Fibroblast of peridontal ligament (primary cell): ENCODE data around the gene DAPK1.

Experiments used
- DNase-seq: peaks from one replicate; pipeline ENCODE4 v3.0.0-alpha.2; 2010; ENCODE audit errors: extremely low read depth

Gene DAPK1

GRCh38 chr9:87685441-87685840 lies 187.8 kb downstream of the DAPK1 start:
- DNase-seq: no peak

DNA sequence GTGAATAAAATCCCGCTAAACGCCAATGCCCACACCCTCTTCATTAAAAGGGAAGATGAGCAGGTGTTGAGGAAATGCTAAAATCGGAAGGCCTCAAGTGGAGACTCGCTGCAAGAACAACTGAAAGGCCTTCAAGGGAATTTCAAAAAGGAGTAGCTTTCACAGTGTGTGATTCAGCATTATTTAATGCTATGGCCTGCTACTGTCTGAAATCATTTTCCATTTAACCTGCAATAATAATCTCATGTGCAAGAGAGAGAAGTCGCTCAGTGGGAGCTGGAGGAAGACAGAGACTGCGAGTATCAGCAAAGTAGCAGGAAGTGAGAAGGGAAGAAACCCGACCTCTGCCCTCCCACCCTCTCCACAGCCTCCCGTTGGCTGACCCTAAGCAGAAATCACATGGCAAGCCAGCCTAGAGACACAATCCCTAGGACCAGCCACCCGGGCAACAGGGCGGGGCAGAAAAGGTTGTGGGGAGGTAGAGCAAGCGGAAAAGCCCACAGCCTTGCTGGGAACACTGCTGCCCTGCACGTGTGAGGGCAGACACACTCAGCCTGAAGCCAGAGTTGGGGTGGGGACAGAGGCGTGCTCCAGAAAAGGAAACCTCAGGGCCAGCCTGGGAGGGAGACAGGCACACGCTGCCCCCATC lies 188.3 kb downstream of the DAPK1 start:
- DNase-seq: peak; percentile 30

- DNase-seq: no peak
Measured at GRCh38 chr9:87686520-87687090, 188.9 kb downstream of the DAPK1 start.

GRCh38 chr9:87687207-87687606 lies 189.5 kb downstream of the DAPK1 start:
- no peak for DNase-seq

DNA sequence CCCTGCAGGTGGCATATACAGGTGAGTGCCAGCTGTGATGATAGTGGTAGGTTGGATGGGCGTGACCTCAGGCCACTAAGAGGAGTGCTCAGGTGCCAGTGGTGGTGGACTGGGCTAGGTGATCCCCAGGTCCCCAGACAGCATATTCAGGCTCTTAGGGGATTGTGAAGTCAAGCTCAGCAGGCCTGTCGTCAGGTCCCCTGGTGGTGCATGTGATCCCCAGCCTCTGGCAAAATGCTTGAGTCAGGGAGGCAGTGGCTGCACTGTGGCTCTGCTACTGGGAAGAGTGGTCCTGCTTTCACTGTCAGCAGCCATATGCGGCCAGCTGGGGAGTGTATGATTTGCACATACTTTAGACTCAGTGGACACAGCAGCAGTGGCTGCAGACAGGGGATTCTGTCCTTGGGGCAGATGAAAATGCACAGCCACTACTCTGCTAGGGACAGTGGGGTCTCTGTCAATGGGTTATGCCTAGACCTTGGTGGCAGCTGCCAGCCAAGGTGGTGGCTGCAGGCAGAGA lies 196.6 kb downstream of the DAPK1 start:
- no peak for DNase-seq

DNA sequence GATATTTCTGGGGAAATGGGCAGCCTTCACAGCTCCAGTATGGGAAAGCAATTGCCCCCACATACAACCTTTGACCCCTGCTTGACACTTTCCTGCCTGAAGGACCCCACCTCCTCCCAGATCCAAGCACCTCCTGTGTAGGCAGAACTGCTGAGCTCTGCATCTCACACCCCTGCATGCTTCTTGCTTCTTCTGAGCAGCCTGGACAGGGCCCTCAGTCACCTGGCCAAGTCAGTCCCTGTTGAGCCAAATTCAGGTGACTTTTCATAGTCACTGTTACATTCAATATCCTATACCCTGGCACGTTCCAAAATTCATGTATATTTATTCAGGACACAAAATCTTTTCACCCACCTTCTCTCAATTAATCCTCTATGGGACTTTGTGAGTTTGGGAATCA lies 197.9 kb downstream of the DAPK1 start:
- no peak for DNase-seq

GRCh38 chr9:87696641-87697040 lies 199.0 kb downstream of the DAPK1 start:
- DNase-seq: no peak

DNA sequence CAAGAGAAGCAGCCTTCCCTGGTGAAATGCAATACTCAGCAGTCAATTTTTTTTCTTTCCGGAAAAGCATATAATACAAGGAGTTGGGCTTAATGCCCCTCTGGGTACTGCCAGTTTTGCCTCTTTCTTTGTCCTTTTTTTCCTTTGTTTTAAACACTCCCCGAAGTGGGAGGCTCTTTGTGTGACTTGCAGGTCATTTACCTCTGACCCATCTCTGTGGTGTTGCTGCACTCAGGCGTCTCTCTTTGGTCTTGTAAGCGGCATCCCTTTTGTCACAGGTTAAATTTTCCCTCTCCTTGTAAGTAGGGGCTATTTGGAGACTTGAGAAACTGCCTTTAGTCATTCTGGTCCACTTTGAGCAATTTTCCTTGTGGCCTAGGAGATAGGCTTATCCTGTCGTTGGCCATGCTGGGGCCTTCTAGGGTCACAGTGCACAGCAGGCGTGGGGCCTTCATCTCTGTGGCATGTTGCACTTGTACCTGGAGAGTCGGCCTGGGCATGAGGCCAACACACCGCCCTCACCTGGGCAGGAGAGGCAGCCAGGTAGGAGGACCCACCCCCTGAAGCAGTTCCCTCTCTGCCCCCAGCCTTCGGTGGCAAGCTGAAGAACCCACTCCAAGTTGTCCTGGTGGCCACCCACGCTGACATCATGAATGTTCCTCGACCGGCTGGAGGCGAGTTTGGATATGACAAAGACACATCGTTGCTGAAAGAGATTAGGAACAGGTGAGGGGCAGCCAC lies 200.6 kb downstream of the DAPK1 start:
- DNase-seq: no peak

GRCh38 chr9:87699835-87700234 lies 202.2 kb downstream of the DAPK1 start:
- DNase-seq: no peak

DNA sequence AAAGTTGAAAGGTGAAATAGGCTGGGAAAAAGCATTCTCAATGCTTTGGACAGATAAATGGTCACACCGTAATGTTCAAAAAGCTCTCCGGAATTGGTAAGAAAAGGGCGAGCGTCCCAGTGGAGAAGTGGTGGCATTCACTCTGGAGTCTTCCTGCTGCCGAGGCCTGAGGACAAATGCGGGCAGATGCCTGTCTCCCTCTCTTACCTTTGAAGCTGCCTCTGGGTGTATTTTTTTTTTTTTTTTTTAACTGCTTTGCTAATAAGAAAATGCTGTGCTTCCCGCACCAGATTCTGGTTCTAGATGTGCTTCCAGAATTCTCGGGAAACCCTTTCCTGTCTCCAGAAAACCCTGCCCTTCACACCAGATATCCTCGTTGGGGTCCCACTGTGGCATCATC lies 203.8 kb downstream of the DAPK1 start:
- no peak for DNase-seq

- DNase-seq: peak; percentile 21
Measured at GRCh38 chr9:87701931-87702421, 204.3 kb downstream of the DAPK1 start.

DNA sequence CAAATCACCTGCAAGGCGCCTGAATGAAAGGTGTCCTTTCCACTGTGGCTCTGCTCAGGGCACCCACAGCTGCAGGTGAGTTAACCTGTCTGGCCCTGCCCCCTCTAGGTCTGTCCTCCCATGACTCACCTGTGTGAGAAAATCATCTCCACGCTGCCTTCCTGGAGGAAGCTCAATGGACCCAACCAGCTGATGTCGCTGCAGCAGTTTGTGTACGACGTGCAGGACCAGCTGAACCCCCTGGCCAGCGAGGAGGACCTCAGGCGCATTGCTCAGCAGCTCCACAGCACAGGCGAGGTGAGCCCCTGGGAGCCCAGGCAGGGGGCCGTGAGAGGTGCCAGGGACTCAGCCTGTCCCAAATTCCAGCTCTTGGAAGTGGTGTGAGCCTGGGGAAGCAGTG lies 205.3 kb downstream of the DAPK1 start:
- no peak for DNase-seq

DNA sequence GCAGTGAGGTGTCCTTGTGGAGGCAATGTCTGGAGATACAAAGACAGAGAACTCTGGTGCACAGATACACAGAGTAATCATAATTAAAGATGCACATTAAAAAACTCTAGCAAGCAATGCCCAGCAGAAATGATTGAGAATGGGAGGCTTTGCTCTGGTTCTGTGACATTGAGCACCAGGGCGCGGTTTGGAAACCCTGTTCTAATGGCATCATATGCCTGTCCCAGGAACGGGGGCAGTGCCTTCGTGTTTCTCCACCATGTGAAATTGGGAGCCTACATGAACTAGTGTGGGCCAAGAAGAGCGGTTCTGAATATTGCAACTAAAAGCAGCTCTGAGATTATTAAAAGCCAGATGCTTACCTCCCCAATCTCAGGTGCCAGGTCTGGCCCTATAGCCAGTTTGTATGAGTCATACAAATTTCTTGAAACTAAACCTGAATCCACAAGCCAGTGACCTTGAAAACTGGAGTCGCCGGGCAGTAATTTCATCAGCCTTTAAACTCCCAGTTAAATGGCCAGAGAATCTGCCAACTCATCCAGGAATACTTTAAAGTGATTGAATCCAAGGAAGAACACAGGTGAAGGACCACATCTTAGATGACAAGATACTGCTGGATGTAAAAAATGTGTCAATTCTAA lies 206.1 kb downstream of the DAPK1 start:
- no peak for DNase-seq

DNA sequence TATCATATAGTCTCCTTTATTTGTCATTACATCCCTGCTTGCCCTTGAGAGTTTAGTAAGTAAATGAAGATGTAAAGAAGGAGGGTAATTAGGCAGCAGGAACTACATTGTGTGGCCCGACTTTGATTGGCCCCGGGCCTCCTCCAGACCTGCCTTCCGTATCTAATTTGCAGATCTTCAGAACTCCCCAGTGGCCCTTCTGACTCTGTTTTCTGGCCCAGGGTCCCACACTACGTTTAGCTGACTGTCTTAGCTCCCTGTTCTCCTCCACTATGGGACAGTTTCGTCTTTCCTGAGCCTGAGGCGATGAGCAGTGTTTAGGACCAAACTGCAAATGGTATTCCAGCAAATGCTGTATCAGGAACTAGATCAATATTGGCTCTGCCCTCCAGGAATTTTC lies 206.7 kb downstream of the DAPK1 start:
- DNase-seq: no peak

DNA sequence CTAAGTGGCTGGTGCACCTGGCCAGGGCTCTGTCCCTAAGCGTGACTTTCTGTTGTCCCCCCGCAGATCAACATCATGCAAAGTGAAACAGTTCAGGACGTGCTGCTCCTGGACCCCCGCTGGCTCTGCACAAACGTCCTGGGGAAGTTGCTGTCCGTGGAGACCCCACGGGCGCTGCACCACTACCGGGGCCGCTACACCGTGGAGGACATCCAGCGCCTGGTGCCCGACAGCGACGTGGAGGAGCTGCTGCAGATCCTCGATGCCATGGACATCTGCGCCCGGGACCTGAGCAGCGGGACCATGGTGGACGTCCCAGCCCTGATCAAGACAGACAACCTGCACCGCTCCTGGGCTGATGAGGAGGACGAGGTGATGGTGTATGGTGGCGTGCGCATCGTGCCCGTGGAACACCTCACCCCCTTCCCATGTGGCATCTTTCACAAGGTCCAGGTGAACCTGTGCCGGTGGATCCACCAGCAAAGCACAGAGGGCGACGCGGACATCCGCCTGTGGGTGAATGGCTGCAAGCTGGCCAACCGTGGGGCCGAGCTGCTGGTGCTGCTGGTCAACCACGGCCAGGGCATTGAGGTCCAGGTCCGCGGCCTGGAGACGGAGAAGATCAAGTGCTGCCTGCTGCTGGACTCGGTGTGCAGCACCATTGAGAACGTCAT lies 208.5 kb downstream of the DAPK1 start:
- DNase-seq: no peak

DNA sequence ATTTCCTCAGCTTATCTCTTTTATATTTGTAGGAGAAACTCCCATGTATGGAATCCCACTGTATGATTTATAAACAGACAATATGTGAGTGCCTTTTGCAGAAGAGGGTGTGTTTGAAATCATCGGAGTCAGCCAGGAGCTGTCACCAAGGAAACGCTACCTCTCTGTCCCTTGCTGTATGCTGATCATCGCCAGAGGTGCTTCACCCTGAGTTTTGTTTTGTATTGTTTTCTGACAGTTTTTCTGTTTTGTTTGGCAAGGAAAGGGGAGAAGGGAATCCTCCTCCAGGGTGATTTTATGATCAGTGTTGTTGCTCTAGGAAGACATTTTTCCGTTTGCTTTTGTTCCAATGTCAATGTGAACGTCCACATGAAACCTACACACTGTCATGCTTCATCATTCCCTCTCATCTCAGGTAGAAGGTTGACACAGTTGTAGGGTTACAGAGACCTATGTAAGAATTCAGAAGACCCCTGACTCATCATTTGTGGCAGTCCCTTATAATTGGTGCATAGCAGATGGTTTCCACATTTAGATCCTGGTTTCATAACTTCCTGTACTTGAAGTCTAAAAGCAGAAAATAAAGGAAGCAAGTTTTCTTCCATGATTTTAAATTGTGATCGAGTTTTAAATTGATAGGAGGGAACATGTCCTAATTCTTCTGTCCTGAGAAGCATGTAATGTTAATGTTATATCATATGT lies 210.3 kb downstream of the DAPK1 start:
- DNase-seq: no peak

- DNase-seq: no peak
Measured at GRCh38 chr9:87708546-87708945, 210.9 kb downstream of the DAPK1 start.

DNA sequence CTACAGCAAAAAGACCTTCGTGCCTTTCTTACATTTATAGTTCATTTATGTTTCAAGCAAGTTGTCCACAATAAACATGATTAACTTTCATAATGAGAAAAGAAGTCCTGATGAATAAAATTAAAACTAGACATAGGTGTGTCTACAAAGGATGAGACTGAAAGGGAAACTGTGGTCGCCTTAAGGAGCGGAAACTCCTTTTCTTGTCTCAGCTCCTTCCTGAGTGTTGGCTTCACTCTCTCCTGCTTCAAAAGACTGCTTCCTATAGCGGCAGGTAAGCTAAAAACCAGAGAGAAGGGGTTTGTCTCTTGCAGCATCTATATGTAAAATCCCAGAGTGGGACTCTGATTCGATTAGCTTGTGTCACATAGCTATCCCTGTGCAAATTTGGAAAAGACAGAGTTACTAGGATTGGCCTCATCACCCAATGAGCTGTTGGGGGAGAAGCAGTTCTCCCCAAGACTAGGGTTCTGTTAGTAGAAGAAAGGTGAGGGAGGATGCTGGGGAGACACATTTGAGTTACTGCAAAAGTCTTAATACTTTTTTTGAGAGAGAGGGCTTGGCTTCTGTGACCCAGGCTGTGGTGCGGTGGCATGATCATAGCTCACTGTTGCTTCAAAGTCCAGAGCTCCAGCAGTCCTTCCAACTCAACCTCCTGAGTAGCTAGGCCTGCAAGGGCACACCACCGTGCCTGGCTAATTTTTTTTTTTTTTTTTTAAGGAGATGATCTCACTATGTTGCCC lies 211.5 kb downstream of the DAPK1 start:
- DNase-seq: no peak

DNA sequence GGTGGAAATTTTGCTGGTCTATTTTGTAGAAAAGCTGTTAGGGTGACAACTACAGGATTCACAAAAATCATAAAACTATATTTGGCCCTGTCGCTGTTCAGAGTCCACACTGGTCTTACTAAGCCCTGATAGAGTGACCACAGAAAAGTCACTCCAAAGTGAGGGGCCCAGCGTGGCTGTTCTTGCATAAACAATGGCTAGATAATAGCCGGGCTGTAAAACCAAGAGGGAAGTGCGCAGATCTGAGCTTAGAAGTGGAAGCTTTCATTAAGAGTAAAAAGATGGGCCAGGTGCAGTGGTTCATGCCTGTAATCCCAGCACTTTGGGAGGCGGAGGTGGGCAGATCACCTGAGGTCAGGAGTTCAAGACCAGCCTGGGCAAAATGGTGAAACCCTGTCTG lies 212.8 kb downstream of the DAPK1 start:
- no peak for DNase-seq
